Femur (tissue), 1 donor: ENCODE results near the gene RNF223.

Experiments
- DNase-seq: peaks from one replicate; pipeline ENCODE4 v3.0.0-alpha.2; 2017

The RNF223 gene

DNA sequence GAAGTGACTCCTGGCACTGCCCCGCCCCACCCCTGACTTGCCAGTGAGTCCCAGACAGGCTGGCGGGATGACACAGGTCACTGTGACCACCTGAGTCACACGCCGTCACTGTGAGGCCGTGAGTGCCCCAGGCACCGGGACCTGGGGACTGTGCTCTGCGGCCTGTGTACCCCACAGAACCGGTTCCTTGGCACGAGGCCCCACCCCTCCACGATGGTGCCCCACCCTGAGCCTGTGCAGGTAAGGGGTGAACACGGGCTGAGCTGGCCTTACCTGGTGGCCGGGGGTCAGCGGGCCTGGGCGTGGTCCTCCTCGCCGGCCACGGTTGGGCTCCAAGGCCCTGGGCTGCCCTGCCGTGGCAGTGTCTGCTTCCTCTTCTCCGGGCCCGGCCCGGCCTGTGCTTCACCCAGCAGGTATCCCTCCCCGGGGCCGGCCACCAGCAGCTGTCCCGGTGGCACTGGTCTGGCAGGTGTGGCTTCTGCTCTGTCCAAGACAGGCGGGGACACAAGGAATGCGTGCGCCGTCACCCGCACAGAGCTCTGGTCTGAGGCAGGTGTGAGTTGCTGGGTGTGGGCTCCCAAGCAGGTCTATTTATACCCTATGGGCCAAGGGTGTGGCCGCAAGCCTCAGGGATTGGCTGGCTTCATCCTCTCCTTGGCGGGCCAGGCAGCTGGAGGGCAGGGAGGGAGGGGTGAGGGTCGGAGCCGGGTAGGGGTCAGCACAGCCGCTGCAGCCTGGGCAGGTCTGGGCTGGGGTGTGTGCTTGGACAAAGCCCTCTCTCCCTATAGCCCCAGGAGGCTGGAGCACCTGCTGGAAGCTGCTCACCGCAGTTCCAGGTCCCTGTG is at the start of gene RNF223:
Gene RNF223 (minus strand): TSS at position 564 of the 845 bp plus-strand sequence. CDS start 1,740 bp downstream, outside the sequence.
- DNase-seq, result no peak

DNA sequence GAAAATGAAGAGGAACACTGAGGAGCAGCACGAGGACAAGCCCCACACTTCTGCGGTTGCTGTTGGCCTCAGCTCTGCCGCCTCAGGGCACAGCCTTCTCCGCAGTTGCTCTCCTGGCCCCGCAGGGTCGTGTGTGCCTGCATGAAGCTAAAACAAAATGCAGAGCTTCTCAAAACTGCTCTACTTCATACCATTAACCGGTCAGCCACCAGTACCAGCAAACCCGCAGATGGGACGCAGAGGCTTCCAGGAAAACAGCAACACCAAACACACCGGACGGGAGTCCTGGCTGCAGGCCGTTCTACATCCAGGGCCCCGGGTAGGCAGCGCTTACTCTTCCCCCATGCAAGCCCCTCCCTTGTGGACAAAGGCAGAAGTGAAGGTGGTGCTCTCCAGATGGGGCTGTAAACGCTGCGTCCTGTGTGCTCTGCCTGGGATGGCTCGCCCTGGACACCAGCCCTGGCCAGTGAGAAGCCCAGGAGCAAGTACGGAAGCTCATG is 48.9 kb upstream of the RNF223 start:
- DNase-seq, result peak; percentile 24

- DNase-seq, result peak; percentile 86
These were observed 48.1 kb upstream of the RNF223 start for GRCh38 chr1:1122078-1122811.

GRCh38 chr1:1121611-1122077 is 47.5 kb upstream of the RNF223 start:
- DNase-seq, result no peak

DNA sequence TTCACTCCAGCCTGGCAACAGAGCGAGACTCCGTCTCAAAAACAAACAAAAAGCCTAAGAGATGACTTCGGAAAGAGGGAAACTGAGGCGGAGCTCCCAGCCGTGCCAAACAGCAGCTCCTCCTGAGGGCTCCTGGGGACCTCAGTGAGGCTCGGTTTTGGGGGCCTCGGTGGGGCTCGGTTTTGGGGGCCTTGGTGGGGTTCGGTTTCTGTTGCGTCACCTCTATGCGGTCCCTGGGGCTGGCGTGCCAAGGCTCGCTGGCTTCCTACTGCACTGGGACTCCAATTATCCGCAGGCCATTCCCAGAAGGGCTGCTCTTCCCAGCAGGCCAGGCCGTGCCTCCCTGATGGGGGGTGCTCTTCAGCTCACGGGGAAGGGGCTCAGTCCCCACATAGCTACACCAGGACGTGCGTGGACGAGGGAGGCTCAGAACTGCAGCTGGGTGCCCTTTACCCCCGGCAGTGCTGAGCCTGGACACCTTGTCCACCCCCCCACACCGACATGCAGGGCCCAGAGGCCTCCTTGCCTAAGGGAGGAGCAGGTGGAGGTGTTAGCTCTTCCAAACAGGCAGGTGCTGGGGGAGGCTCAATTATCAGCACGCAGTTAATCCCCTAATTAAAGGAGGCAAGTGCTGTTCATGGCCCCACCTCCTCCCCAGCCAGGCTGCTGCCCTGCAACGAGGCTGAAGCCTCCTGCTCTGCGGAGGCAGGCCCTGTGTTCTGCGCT is 46.9 kb upstream of the RNF223 start:
- no peak for DNase-seq

DNA sequence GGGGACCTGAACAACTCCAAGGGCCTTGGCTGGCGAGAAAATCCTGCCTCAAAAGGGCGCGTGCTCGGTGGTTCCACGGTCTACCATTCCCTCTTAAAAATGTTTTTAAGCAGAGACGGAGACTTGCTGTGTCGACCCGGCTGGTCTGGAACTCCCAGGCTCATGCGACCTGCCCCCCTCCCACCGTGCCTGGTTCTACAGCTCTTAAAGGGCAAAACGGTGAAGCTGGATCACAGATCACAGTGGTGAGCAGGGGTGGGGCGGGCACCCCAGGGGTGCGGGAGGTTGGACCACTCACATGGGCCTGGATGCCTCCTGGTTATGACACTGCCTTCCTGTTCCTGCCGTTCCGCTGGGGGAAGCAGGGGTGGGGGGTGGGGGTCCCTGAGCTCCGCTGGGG is 46.0 kb upstream of the RNF223 start:
- no peak for DNase-seq

DNA sequence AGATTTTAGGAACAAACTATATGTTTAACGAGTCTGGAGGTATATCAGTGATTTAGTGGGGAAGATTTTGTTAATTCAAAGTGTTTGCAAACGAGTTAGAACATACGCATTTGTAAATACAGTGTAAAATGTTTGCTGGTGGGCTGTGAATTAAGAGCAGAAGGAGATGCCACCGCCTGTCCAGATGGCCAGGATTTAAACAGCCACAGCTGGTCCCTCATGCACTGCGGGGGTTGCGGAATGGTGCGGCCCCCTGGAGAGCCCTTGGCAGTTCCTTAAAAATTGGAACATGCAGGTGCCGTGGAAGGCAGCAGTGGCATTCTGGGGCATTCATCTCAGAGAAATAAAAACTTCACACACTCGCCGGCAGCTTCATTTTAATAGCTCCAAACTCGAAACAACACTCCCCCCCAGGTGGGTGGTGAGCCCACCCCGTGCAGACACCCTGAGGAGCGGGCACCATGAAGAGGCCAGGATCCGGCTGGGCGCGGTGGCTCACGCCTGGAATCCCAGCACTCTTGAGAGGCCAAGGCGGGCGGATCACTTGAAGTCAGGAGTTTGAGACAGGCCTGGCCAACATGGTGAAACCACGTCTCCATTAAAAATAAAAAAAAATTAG is 45.3 kb upstream of the RNF223 start:
- DNase-seq, result no peak

DNA sequence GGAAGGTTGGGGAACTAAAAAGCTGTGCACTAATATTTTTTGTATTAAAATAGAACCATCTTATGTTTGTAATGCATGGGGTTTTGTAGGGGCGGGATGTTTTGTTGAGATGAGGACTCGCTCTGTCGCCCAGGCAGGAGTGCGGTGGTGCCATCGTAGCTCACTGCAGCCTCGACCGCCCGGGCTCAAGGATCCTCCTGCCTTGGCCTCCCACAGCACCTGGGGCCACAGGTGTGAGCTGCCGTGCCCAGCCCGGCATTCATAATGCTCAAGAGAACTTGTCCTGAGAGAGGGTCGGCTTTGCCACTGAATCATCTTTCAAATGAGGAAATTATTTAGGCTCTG is 44.7 kb upstream of the RNF223 start:
- no peak for DNase-seq

GRCh38 chr1:1118011-1118875 is 44.1 kb upstream of the RNF223 start:
- DNase-seq, result no peak

- DNase-seq, result no peak
These were observed 43.3 kb upstream of the RNF223 start for GRCh38 chr1:1117469-1117831.

DNA sequence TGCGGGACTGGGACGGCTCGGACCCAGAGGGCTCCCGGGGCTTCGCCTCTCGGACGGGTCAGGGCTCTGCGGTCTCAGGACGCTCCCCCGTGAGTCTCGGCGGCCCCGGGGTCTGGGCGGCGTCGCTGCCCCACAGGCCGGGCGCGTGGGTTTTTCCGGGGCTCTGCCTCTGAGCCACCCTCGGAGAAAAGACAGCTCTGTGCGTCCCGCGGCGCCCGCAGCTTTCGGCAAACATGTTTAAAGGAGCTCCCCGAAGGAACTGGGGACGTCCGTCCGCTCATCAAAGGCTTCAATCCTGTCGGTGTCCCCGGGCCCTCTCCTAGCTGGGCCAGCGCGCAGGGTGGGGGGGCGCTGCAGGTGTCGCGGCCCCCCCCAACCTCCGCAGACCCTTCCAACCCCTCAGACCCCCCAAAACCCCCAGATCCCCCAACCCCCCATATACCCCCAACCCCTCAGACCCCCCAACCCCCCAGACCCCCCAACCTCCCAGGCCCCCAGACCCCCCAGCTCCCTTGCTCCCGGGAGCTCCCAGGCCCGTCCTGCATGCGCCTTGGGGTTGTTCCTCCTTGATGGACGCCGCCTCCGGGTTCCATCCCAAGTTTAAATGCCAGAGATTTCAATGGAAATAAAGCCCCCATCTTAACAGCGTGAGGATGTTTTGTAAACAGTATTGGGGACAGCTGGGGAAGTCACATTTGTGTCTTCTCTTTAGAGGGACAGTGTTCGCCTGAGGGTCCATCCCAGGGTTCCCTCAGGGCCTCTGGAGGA is 42.8 kb upstream of the RNF223 start:
- no peak for DNase-seq

DNA sequence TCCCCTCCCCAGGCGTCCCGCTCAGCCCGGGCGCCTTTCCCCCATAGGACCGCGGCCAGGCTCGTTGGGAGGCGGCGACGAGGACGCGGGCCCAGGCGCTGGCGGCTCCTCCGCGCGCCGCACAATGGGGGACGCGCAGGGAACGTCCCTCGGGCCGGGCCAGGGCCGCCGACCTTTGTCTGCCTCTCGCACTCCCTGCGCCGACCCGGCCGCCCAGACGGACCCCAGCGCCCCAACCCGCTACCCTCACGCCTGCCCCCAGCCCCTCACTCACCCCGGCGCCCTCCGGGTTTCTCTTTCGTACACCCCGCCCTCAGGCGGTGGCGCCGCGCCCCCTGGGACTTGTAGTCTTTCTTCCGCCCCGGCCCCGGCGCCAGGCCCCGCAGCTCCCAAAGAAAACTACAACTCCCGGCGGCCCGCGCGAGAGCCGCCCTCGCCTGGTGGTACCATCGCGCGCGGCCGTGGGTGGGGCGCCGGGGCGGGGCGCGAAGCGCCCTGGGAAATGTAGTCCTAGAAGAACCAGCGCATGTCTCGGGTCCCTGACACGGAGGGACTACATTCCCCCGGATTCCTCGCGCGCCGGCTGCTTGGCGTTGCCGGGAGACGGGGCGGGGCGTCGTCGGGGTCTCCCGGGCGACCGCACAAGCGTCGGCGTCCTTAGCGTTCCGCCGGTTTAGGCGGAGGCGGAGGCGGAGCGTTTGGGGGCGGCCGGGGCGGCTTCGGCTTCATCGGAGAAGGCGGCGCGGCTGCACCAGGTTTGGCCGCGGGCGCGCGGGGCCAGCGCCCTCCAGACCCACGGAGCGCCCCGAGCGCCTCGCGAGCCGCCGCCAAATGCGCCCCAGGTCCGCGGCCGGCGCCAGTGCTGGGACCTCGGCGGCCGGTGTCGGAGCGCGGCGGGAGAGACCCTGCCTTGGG is 41.9 kb upstream of the RNF223 start, which contains the start of gene C1orf159:
Gene C1orf159 (minus strand): TSS at position 304 of the 915 bp plus-strand sequence. CDS start 24,546 bp downstream, outside the sequence.
- DNase-seq, result peak; percentile 100

DNA sequence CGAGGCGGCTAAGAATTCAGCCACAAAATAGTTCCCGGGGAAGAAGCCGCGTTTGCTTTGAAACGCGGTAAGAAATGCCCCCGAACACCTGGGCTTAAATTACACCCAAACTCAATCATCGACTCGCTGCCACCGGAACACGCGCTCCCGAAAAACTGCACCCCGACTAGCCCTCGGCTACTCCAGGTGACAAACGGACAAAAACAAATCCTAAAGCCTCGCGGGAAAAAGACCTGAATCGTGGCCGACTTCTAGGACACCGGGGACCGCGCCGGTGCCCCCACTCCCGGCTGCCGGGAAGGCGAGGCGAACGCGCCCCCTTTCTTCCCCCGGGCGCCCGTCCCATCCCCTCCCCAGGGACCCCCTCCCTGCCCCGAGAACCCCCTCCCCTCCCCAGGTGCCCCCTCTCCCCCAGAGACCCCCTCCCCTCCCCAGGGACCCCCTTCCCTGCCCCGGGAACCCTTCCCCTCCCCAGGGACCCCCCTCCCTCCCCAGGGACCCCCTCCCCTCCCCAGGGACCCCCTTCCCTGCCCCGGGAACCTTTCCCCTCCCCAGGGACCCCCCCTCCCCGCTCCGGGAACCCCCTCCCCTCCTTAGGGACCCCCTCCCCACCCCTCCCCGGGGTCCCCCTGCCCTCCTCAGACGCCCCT is 41.2 kb upstream of the RNF223 start:
- no peak for DNase-seq

DNA sequence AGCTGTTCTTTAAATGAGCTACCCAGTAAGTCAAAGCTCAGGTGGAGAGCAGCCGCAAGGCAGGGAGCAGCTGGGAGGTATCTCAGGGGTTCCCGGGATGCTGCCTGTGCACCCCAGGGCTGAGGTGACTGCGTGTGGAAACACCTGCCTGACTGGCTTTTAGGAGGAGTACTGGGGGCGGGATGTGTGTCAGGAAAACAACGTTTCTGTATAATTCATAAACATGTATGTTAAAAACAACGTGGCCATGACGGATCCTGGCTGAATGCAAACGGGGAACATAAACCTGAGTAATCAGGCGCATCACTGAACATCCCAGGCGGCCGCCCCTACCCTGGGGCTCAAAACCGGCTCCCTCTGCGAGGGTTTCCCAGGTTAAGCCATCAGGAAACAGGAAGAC is 40.3 kb upstream of the RNF223 start:
- no peak for DNase-seq

DNA sequence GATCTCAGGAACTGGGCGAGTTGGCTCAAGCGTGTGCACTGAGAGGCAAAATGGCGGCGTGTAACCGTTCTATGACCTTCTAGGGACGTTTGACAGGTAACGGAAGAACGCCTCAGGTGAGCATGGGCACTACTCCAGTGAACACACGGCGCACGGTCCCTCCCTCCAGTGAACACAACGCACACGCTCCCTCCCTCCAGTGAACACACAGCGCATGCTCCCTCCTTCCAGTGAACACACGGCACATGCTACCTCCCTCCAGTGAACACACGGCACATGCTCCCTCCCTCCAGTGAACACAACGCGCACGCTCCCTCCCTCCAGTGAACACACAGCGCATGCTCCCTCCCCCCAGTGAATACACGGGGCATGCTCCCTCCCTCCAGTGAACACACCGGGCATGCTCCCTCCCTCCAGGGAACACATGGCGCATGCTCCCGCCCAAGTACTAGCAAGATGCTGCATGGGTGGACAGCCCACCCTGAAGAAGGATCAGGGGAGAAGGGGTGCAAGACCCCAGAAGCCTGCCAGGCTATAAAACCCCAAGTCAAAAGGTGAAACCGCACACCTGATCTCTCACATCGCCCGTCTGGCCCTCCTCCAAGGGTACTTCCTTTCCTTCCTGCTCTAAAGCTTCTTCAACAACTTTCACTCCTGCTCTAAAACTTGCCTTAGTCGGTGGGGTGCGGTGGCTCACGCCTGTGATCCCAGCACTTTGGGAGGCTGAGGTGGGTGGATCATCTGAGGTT is 38.3 kb upstream of the RNF223 start:
- DNase-seq, result no peak

DNA sequence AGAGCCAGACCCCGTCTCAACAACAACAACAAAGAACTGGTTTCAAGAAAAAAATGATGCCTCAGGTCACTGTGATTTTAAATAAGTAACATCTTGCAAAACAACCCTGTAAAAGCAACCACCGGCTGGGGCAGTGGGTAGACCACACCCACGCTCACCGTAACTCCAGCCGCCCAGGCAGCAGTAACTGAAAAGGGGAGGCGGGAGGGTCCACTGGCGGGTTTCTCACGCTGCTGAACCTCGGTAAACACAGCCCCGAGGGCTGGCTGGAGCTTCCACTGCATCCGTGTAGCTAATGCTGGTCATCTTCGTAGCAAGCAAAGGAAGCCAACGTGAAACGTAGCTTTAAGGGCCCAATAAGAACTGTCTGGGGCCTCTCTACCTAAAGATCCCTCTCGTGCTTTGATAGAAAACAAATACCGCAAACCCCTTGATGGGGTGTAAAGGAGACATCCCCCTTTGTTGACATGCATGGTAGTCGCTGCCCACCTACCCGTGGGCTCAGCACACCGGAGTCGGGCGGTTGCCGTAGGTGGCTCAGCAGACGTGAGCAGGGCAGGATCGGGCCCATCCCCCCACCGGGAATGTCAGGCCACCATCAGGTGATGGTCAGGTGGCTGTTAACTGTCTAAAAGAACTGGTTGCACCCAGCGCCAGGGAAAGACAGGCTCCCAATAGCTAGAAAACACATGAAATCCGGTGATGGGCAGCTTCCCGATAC is 37.6 kb upstream of the RNF223 start:
- no peak for DNase-seq

DNA sequence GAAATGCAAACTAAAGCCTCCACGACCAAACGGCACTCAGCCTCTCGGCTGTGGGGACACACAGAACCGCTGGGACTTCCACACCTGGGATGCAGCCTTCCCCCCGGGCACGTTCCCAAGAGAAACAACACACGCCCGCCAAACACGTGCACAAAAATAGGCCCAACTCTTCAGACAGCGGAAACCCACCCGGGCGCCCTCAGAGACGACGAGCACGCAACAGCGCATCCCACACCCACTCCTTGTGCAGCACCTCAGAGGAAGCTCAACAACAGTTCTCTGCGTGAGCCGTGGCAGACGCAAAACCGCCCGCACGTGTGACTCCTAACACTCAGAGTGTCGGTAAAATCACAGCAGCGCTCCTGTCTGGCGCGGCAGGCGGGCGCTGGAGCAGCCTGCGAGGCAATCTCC is 36.5 kb upstream of the RNF223 start:
- no peak for DNase-seq

GRCh38 chr1:1109743-1110142 is 35.6 kb upstream of the RNF223 start:
- DNase-seq, result no peak
